NCI-H1105 (cell line): ENCODE measurements around the gene MAP4K5.
A peak's percentile ranks its signal among the peaks of the same experiment; 100 is the strongest.

Experiments
- DNase-seq: peaks from one replicate; lab custom pipeline; 2025; lab: John Stamatoyannopoulos, UW

MAP4K5 gene

DNA sequence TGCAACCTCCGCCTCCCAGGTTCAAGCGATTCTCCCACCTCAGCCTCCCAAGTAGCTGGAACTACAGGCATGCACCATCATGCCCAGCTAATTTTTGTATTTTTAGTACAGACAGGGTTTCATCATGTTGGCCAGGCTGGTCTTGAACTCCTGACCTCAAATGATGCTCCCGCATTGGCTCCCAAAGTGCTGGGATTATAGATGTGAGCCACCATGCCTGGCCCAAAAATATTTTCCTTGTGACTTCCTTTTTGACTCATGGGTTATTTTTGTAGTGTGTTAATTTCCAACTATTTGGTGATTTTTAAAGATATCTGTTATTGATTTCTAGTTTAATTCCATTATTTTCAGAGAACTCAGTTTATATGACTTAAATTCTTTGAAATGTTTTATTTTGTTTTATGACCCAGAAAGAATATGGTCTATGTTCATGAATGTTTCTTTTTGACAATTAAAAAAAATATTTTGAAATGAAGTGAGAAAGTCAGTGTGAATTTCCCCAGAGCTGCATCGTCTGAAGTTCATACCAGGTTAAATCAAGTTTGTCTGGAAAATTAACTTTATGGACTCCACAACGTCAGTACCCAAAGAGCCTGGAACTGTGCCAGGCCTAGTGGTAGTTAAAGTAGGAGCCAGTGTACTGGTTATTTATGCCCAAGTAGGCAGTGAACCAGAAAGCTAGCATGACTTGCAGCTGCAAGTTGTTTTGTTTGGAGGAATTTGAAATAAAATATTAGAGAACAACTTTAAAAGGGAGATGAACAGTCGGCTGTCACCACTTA, 132.9 kb downstream of the MAP4K5 start:
- DNase-seq, result no peak

DNA sequence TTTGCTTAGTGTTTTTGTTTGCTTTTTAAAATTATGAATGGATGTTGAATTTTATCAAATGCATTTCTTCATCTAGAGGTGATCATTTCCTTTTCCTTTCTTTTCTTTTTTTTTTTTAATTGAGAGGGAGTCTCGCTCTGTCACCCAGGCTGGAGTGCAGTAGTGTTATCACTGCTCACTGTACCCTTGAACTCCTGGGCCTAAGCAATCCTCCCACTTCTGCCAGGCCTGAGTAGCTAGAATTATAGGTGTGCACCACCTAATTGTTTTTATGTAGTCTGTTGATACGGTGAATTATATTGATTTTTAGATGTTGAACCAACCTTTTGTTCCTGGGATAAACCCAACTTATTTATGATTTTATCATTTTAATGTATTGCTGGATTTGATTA, 134.2 kb downstream of the MAP4K5 start:
- no peak for DNase-seq

GRCh38 chr14:50397390-50398188, 134.8 kb downstream of the MAP4K5 start:
- no peak for DNase-seq

GRCh38 chr14:50396631-50397389, 135.6 kb downstream of the MAP4K5 start, which contains the start of gene CDKL1:
Gene CDKL1, minus strand, starts transcription at chr14:50396881. Its CDS starts 1,013 bp downstream, at chr14:50395868.
- DNase-seq, result peak; percentile 43

DNA sequence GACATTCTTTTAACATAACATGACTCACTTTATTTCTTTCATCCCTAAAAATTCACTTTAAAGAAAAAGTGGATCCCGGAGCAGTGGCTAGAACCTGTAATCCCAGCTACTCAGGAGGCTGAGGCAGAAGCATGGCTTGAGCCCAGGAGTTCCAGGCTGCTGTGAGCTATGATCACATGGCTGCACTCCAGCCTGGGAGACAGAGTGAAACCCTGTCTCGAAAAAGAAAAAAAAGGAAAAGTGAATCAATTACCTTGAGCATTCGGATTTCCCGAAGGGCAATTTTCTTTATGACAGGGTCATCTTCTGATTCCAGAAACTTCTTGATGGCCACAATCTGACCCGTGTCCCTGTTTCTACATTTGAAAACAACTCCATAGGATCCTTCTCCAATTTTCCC, 136.9 kb downstream of the MAP4K5 start:
- no peak for DNase-seq

DNA sequence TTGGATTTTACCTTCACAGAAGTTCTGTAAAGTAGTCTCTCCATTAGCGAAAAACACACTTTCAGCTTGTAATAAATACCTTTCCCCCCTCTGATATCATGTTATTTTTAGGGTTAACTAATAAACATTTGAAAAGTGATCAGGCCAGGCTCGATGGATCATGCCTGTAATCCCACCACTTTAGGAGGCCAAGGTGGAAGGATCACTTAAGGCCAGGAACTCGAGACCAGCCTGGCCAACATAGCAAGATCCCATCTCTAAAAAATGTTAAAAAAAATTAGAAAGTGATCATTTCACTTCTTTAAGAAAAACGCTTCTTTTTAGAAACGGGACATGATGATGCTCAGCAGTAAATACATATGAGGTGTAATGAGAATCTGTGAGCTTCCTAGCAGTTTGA, 137.7 kb downstream of the MAP4K5 start:
- no peak for DNase-seq

DNA sequence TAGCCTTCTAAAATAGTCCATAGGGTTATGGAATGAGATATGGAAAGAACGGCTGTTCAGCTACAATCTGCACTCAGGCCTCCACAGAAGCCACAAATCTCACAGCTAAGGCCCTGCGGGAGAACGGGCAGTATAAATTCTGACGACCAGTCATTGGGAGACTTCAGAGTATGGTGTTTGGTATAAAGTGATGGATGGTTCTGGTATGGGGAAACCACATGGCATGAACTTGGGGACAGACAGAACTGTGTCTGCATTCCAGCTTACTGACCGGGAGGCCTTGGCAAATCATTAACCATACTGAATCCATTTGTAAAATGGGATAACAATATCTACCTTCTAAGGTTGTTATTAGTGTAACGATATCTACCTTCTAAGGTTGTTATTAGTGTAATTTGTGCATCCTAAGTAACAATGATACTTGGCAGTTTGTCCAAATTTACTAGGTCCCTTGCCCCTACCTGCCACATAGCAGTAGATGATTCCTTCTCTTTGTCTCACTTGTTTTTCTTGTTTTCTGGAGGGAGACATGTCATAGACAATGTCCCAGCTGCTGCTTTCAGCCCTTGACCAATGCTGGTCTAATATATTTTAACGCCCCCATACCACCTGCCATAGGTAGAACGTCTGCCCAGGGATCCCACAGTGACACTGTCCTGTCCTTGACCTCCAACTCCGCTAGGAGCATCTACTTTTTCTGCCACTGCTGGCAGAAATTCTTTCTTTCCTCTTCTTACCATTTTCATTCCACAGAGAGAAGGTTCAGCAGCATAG, 142.5 kb downstream of the MAP4K5 start:
- no peak for DNase-seq

DNA sequence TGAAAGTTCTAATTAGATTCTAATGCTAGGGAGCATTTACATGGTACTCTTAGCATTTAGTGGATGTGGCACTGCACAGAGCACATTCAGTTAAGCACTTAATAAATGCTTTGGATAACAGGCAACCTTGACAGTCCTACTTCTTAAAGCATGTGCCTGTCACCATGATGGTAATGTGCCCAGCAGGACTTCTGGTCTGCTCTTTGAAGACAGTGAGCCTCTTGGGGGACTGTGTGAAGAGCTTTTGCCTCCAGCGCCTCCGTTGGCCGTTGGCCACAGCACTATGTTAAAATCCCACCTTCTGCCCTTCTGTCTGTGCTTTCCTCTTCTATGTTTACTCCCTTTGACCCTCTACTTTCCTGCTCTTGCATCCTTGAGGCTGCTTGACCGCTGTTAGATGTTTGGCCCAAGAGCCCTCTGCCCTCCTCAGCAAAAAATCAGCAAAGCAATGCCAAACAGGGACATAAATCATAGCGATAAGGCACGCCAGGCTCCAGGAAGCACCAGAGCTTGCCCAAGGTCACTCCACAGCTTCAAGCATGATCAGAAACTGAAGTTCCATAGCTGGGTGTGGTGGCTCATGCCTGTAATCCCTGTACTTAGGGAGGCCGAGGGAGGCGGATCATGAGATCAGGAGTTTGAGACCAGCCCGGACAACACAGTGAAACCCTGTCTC, 144.0 kb downstream of the MAP4K5 start:
- DNase-seq, result no peak

DNA sequence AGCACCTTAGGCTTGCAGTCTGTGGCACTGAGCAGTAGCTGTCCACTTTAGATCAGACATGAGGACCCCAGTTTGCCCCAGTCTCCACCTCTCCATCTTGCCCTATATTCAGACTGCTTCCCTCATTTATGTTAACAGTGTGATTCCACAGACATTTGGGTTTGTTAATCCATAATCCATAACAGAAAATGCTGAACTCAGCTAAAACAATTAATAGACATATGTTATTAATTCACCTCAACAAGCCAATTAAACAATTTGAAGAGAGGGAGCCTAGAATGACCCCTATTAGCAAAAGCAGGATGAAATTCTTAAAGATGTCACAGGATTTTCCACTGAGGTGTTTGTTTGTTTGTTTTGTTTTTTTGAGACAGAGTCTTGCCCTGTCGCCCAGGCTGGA, 144.8 kb downstream of the MAP4K5 start:
- no peak for DNase-seq

DNA sequence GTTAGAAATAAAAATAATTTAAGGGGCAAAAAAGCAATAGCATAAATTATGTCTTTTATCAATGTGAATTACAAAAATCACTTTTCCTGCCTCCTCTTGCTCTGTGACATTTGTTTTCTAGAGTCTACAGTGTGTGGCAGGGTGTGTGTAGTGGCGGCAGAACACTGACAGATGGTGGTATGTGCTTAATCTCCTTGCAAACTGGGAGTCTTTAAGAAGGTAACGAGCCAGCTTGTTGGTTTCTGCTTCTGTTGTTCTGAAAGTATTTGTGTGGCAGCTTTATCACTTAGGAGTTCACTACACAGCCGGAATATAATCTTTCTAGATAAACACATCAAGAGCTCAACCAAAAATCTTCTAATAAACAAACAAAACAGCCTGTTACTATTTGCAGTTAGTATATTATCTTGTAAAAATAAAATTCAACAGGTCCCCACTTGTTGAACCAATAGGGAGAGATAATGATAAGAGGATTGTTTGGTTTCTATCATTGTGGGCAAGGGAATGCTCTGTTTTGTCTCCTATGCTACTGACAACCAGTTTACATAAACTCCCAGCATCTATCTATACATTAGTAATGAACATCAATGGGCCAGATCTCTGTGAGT, 148.6 kb downstream of the MAP4K5 start:
- no peak for DNase-seq

DNA sequence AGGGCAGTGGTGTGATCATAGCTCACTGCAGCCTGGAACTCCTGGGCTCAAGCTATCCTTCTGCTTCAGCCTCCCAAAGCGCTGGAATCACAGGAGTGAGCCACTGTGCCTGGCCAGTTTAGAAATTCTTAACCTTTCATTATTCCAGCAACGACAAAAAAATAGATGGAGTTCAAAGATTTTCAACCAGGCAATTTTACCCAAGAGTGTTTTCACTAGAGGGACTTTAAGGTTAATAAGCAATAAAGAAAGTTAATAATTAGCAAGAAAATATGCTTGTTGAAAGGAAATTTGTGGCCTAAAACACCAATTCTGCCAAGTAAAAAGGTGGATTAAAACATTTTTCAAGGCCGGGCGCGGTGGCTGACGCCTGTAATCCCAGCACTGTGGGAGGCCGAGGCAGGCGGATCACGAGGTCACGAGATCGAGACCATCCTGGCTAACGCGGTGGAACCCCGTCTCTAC, 150.5 kb downstream of the MAP4K5 start:
- no peak for DNase-seq

- DNase-seq, result no peak
These were observed 151.4 kb downstream of the MAP4K5 start for GRCh38 chr14:50381008-50381407.

DNA sequence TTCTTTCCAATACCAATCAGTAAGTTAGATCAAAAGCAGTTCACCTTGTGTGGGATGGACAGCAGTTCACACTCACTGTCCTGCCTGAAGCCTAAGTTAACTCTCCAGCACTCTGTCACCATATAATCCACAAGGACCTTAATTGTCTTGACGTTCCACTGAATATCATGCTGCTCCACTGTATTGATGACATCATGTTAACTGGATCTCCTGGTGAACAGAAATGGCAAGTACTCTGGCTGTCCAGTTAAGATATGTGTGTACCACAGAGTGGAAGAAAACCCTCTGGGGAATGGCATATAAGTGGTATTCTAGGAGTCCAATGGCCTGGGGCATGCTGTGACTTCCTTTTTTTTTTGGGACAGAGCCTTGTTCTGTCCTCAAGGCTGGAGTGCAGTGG, 151.9 kb downstream of the MAP4K5 start:
- DNase-seq, result no peak

DNA sequence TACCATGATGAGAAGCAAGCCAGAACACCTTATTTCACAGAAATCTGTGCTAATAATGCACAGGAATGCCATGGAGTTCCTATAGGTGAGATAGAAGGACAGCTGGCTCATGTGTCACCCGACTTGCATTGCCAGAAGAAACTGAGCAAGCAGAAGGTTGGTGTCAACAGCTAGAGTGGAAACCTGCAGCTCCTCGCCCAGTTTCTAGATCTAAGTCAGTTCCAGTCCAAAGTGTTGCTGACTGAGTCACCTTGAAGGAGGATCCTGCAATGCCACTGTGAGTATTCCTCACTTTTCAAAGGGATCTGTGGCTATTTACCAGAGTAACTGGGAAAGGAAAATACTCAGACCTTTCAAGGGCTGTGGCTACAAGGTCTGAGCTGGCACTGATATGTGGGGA, 152.8 kb downstream of the MAP4K5 start:
- no peak for DNase-seq

- DNase-seq, result no peak
These were observed 154.8 kb downstream of the MAP4K5 start for GRCh38 chr14:50377550-50378085.

DNA sequence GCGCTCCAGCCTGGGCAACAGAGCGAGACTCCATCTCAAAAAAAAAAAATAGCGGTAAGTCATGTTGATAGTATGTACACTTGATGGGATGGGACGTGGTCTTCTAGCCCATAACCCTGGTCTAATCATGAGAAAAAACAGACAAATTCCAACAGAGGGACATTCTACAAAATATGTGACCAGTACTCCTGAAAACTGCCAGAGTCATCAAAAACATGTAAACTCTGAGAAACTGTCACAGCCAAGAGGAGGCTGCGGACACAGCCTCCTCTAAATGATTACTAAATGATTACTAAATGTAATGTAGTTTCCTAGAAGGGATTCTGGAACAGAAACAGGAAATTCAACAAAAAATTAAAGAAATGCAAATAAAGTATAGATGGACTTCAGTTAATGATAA, 156.6 kb downstream of the MAP4K5 start:
- no peak for DNase-seq

- no peak for DNase-seq
These were observed 158.4 kb downstream of the MAP4K5 start for GRCh38 chr14:50373959-50374358.

DNA sequence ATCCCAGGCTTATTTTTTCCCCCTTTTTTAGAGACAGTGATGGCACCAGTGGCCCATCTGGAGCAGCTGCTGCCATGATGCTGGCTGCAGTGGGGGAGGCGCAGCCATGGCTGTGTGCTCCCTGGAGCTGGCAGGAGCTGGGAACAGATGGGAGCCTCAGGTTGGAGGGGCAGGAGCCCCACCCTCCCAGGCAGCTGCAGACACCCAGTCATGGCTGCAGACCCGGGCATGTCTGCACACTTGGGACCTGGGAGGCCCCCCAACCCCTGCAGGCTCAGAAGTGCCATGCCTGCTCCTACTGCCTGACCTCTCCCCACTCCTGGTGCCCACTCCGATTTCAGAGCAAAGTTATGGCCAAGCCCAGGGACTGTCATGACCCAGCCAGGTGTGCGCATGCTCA, 160.8 kb downstream of the MAP4K5 start:
- DNase-seq, result no peak
